GM12801 (cell line): ENCODE measurements around the gene ALDH5A1.

Source experiments
- TF ChIP-seq, protein P1 (sequence below): IDR thresholded peaks from one replicate; pipeline ENCODE4 v1.5.1; 2011; ENCODE audit warnings: control low read depth; ENCODE audit not compliant: insufficient read length; ENCODE audit errors: extremely low read depth

ALDH5A1 gene

GRCh38 chr6:24494821-24495795 is at the start of gene ALDH5A1:
ALDH5A1 (plus strand) TSS chr6:24494969; CDS start chr6:24494997, 28 bp downstream.
- TF ChIP-seq, protein P1, sequence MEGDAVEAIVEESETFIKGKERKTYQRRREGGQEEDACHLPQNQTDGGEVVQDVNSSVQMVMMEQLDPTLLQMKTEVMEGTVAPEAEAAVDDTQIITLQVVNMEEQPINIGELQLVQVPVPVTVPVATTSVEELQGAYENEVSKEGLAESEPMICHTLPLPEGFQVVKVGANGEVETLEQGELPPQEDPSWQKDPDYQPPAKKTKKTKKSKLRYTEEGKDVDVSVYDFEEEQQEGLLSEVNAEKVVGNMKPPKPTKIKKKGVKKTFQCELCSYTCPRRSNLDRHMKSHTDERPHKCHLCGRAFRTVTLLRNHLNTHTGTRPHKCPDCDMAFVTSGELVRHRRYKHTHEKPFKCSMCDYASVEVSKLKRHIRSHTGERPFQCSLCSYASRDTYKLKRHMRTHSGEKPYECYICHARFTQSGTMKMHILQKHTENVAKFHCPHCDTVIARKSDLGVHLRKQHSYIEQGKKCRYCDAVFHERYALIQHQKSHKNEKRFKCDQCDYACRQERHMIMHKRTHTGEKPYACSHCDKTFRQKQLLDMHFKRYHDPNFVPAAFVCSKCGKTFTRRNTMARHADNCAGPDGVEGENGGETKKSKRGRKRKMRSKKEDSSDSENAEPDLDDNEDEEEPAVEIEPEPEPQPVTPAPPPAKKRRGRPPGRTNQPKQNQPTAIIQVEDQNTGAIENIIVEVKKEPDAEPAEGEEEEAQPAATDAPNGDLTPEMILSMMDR, result no peak

GRCh38 chr6:24445704-24446103 is 49.1 kb upstream of the ALDH5A1 start:
- TF ChIP-seq, protein P1, result no peak

DNA sequence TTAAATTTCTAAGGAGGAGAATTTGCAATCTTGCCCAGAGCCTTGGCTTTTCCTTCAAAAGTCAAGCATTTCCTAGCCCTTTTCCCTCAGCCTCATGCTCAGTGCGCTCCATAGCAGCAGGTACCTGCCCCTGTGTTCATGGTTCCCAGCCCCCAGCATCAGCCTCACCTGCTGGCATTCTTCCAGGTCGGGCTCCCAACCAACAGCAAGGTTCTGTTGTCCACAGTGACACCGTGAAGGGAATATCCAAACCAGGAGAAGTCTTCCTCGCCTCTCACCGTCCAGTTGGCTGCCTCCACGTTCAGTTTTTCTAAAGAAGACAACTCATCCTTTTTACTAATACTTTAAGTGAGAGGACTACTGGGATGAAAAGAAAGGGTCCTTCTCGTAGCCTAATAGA is 48.1 kb upstream of the ALDH5A1 start:
- TF ChIP-seq, protein P1, result no peak

DNA sequence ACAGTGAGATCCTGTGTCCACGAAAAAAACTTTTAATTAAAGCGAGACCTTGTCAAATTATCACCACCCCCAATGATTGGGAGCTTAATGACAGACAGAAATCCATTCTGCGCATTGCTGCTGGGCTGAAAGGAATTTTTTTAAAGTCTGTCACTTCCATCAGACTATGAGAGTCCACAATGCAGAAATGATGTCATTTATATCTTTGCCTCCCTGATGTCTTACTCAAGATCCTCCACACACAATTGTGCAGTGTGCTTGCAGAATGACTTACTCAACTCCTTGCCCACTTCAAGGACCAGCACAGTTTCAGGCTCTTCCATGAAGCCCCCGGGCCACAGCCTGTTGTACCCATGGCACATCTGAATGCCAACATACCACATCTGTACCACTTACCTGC is 46.4 kb upstream of the ALDH5A1 start:
- TF ChIP-seq, protein P1, result no peak

- TF ChIP-seq, protein P1, result no peak
Observed at GRCh38 chr6:24448828-24449525, 45.8 kb upstream of the ALDH5A1 start.

DNA sequence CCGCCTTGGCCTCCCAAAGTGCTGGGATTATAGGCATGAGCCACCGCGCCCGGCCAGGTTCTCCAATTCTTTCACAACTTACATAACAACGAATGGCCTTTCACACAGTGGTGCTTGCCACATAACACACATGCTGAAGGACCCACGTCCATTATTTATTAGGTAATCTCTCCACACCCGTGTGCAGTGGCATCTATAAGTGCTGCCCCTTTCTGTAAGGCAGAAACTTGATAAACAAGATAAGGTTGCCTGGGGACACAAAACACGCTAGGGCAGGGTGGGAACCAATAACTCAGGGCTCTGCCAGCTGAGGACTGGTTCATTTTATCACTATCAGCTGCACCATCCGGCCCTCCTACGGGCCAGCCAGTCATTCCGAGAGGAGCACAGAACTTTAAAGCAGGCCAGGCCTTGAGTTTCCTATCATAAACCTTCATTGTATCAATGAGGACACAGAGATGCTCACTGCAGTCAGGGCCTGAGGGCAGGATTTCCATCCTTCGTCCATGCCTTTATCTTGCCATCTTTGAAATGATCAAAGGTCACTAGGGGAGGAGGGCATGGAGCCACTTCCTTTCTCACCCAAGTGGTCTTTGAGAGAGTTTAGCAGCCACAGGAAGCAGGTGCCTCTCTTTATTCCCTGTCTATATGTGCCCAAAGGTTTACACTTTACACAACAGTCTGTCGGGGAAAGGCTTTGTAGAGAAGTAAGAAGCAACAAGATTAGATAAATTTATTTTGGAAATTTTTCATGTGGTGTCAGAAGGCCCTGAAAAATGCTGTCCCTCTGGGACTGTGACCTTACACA is 43.0 kb upstream of the ALDH5A1 start:
- TF ChIP-seq, protein P1, result no peak

GRCh38 chr6:24453921-24454320 is 40.8 kb upstream of the ALDH5A1 start:
- TF ChIP-seq, protein P1, result no peak
